SK-N-SH (cell line): ENCODE results near the gene OSBPL8. TPM values are rescaled to one million over a fixed set of nuclear protein-coding genes. Genes with fewer than 3 reads are reported as not detected.

Experiments
- CTCF ChIA-PET: fragments of 300-600, 350-600 bp; formaldehyde crosslinking; extraction: SDS; loops from one replicate; lab custom pipeline; 2021; lab: Yijun Ruan, JAX
- POLR2A ChIA-PET: fragments of 350-600 bp; sonication (Branson Sonifier 250); formaldehyde crosslinking; extraction: SDS; loops from one replicate; lab custom pipeline; 2020; ENCODE audit warnings: antibody characterized with exemption, inconsistent platforms; lab: Yijun Ruan, JAX
- DNase-seq: peaks from one replicate; pipeline ENCODE4 v3.0.0; 2012
- H2AFZ ChIP-seq: fragments of 200-600 bp; sonication (generic); 2 replicates; pipeline ENCODE4 v1.8.1; 2016; ENCODE audit warnings: antibody characterized with exemption, mild to moderate bottlenecking, low read depth
- H3F3A ChIP-seq: fragments of 200-600 bp; sonication (generic); replicated peaks from 2 replicates; pipeline ENCODE3; 2016; ENCODE audit warnings: antibody characterized with exemption, mild to moderate bottlenecking; ENCODE audit not compliant: insufficient read depth
- H3K27ac ChIP-seq, 2 experiments: fragments of 200-500 bp in 1 of 2; fragments of 200-600 bp in 1 of 2; sonication (Bioruptor generic) in 1 of 2; sonication (generic), shearing (Covaris generic) in 1 of 2; 2 replicates each; pipeline versions ENCODE4 v1.5.1 to v1.6.1; 2014 to 2016; ENCODE audit warnings: low read depth in 2 of 2, inconsistent platforms in 1 of 2, low read length in 1 of 2, mild to moderate bottlenecking in 1 of 2, mixed read lengths in 1 of 2
- H3K27me3 ChIP-seq: fragments of 200-600 bp; sonication (generic), shearing (Covaris generic); 2 replicates; pipeline ENCODE4 v1.6.1; 2016; ENCODE audit warnings: mixed run types; ENCODE audit not compliant: insufficient read depth
- H3K36me3 ChIP-seq, 2 experiments: fragments of 200-500 bp in 1 of 2; fragments of 200-600 bp in 1 of 2; sonication (Bioruptor generic) in 1 of 2; sonication (generic) in 1 of 2; replicated peaks in 1 of 2; 2 replicates each; pipeline versions ENCODE3 to v1.5.1; 2014 to 2016; ENCODE audit warnings: low read length in 1 of 2, mild to moderate bottlenecking in 1 of 2; ENCODE audit not compliant: insufficient read depth in 2 of 2, control insufficient read depth in 1 of 2
- H3K4me1 ChIP-seq, 2 experiments: fragments of 200-500 bp in 1 of 2; fragments of 200-600 bp in 1 of 2; sonication (Bioruptor generic) in 1 of 2; sonication (generic), shearing (Covaris generic) in 1 of 2; 2 replicates each; pipeline versions ENCODE4 v1.5.1 to v1.6.1; 2014 to 2016; ENCODE audit warnings: low read depth in 1 of 2, low read length in 1 of 2, mixed run types in 1 of 2; ENCODE audit not compliant: insufficient read depth in 2 of 2, control insufficient read depth in 1 of 2
- H3K4me2 ChIP-seq: fragments of 200-600 bp; sonication (generic), shearing (Covaris generic); 2 replicates; pipeline ENCODE4 v1.6.1; 2017; ENCODE audit warnings: mixed run types
- H3K4me3 ChIP-seq, 2 experiments: fragments of 200-500 bp in 1 of 2; fragments of 200-600 bp in 1 of 2; sonication (Bioruptor generic) in 1 of 2; sonication (generic), shearing (Covaris generic) in 1 of 2; 2 replicates each; pipeline versions ENCODE4 v1.5.1 to v1.8.1; 2014 to 2016; ENCODE audit warnings: low read depth in 2 of 2, inconsistent platforms in 1 of 2, low read length in 1 of 2, mild to moderate bottlenecking in 1 of 2, mixed read lengths in 1 of 2, moderate library complexity in 1 of 2
- H3K79me2 ChIP-seq: fragments of 200-600 bp; sonication (generic); 2 replicates; pipeline ENCODE4 v1.8.1; 2017; ENCODE audit warnings: mild to moderate bottlenecking; ENCODE audit not compliant: insufficient read depth
- H3K9ac ChIP-seq: fragments of 200-600 bp; sonication (generic); 2 replicates; pipeline ENCODE4 v1.6.1; 2017; ENCODE audit warnings: mixed run types
- H3K9me2 ChIP-seq: fragments of 200-600 bp; sonication (generic); 2 replicates; pipeline ENCODE4 v1.6.1; 2017; ENCODE audit warnings: mixed run types
- H3K9me3 ChIP-seq: fragments of 200-600 bp; sonication (generic); 2 replicates; pipeline ENCODE4 v1.6.1; 2017; ENCODE audit warnings: mixed run types, mild to moderate bottlenecking, moderate library complexity
- H4K20me1 ChIP-seq: fragments of 200-600 bp; sonication (generic); 2 replicates; pipeline ENCODE4 v1.6.1; 2017; ENCODE audit warnings: mild to moderate bottlenecking, mixed run types; ENCODE audit not compliant: insufficient read depth
- ELF1 ChIP-seq: IDR thresholded peaks from 2 replicates; pipeline ENCODE4 v1.4.0; 2012
- EP300 ChIP-seq, 2 experiments: IDR thresholded peaks; 2 replicates each; pipeline versions ENCODE4 v1.4.0 to v1.6.1; 2012; ENCODE audit warnings: borderline replicate concordance in 1 of 2, low read depth in 1 of 2, low read length in 1 of 2
- EZH2phosphoT487 ChIP-seq: fragments of 200-600 bp; sonication (generic); IDR thresholded peaks from 2 replicates; pipeline ENCODE4 v1.6.1; 2017; ENCODE audit warnings: low read depth, mixed run types, mild to moderate bottlenecking, antibody characterized with exemption, moderate library complexity, borderline replicate concordance
- FOSL2 ChIP-seq: IDR thresholded peaks from 2 replicates; pipeline ENCODE4 v1.4.0; 2012; ENCODE audit warnings: low read depth, mild to moderate bottlenecking, moderate library complexity, borderline replicate concordance
- GABPA ChIP-seq: IDR thresholded peaks from 2 replicates; pipeline ENCODE4 v1.4.0; 2012; ENCODE audit warnings: low read depth, mild to moderate bottlenecking
- MAX ChIP-seq: IDR thresholded peaks from 2 replicates; pipeline ENCODE4 v1.4.0; 2012; ENCODE audit warnings: low read depth
- MEF2A ChIP-seq: IDR thresholded peaks from 2 replicates; pipeline ENCODE4 v1.4.0; 2012; ENCODE audit warnings: low read depth, borderline replicate concordance
- MXI1 ChIP-seq: IDR thresholded peaks from 2 replicates; pipeline ENCODE4 v1.6.1; 2012; ENCODE audit warnings: mild to moderate bottlenecking, low read depth, low read length, improper control_type of control experiment
- PBX3 ChIP-seq: IDR thresholded peaks from 2 replicates; pipeline ENCODE4; 2012
- POLR2AphosphoS5 ChIP-seq: IDR thresholded peaks from 2 replicates; pipeline ENCODE4 v1.6.1; 2012; ENCODE audit warnings: low read depth, low read length
- REST ChIP-seq: IDR thresholded peaks from 2 replicates; pipeline ENCODE4 v1.6.1; 2012; ENCODE audit warnings: mild to moderate bottlenecking, low read depth, low read length, moderate library complexity
- RFX5 ChIP-seq: IDR thresholded peaks from 2 replicates; pipeline ENCODE4 v1.6.1; 2012; ENCODE audit warnings: mild to moderate bottlenecking, improper control_type of control experiment, low read length
- RXRA ChIP-seq: IDR thresholded peaks from 2 replicates; pipeline ENCODE4 v1.4.0; 2012; ENCODE audit warnings: low read depth, mild to moderate bottlenecking, borderline replicate concordance
- SIN3A ChIP-seq: IDR thresholded peaks from 2 replicates; pipeline ENCODE4 v1.6.1; 2012; ENCODE audit warnings: low read depth, mild to moderate bottlenecking, low read length, moderate library complexity, borderline replicate concordance
- SMC3 ChIP-seq: IDR thresholded peaks from 2 replicates; pipeline ENCODE4 v1.6.1; 2012; ENCODE audit warnings: low read depth, low read length, improper control_type of control experiment
- TAF1 ChIP-seq: IDR thresholded peaks from 2 replicates; pipeline ENCODE4 v1.6.1; 2012; ENCODE audit warnings: low read depth, mild to moderate bottlenecking, low read length, moderate library complexity, borderline replicate concordance
- TCF12 ChIP-seq: IDR thresholded peaks from 2 replicates; pipeline ENCODE4 v1.4.0; 2012
- USF1 ChIP-seq: IDR thresholded peaks from 2 replicates; pipeline ENCODE4 v1.4.0; 2012; ENCODE audit warnings: low read depth, borderline replicate concordance
- YY1 ChIP-seq: IDR thresholded peaks from 2 replicates; pipeline ENCODE4 v1.4.0; 2012; ENCODE audit warnings: low read depth, mild to moderate bottlenecking
- ZBTB33 ChIP-seq: IDR thresholded peaks from 2 replicates; pipeline ENCODE4 v1.4.0; 2012; ENCODE audit warnings: low read depth, borderline replicate concordance
- WGBS: methylation state at CpG from one replicate; pipeline ENCODE4 v1.1.6; 2017; ENCODE audit warnings: low lambda C conversion rate; 5-methylcytosine and 5-hydroxymethylcytosine counted together
- polyA plus RNA-seq, 3 experiments: library from polyadenylated mRNA; depleted of rRNA; stranded (reverse); fragments of >200 nt; gene quantifications; 2 replicates each; pipeline ENCODE4 v1.2.3, GENCODE V29; 2012

OSBPL8 gene
- polyA plus RNA-seq, 1 of the 3 experiments (the other 2 are of a cell fraction): 10.6 TPM

- H3K79me2 ChIP-seq: no peaks in the 10 kb centered on the region
- no peaks in the 10 kb centered on the region for H3K9me2 ChIP-seq
- ChIA-PET POLR2A (no interaction called here), CTCF (interaction anchor here (1.0 kb wide), 1 partner anchor 118 kb away, joined by 3 read pairs; no protein-coding TSS in a partner anchor)
- H3K4me1 ChIP-seq: no peaks in the 10 kb centered on the region; a peak in 2 of 4 replicates
- no peaks in the 10 kb centered on the region for H3K9me3 ChIP-seq
- H2AFZ ChIP-seq: no peak overlapping the region
- no peak for TF ChIP-seq USF1
- peak; percentile 23; the same call in 1 of the 2 replicates for TF ChIP-seq FOSL2
- TF ChIP-seq PBX3: 0 out of 2 replicates have a peak, but pooled peaks have one; percentile 7
- no peak for TF ChIP-seq SIN3A
- peak; percentile 35; the same call in 1 of the 2 replicates for TF ChIP-seq TCF12
- H3K27me3 ChIP-seq: no peaks in the 10 kb centered on the region
- no peaks in the 10 kb centered on the region for H4K20me1 ChIP-seq
- H3K4me3 ChIP-seq: no peak overlapping the region
- DNase-seq: no peak
- H3K9ac ChIP-seq: no peak overlapping the region
- peak overlapping the region; percentile 6; the same call in 1 of the 2 replicates for H3K4me2 ChIP-seq
- 50% methylated on average over 3 of the region's 3 CpGs for WGBS
- H3K36me3 ChIP-seq: peaks cover 0 to 4% of the 10 kb centered on the region in 2 experiments
- H3F3A ChIP-seq: peaks cover 10% of the 10 kb centered on the region
- peak overlapping the region in 1 of 2 experiments; percentile 3; a peak in 1 of 4 replicates for H3K27ac ChIP-seq
Observed at GRCh38 chr12:76337583-76337982, 222.0 kb downstream of the OSBPL8 start.

- H3K36me3 ChIP-seq: peaks cover 0 to 4% of the 10 kb centered on the region in 2 experiments
- POLR2A ChIA-PET: no interaction called here
- no peak overlapping the region for H3K4me3 ChIP-seq
- WGBS: 40% methylated on average over 1 of the region's 1 CpG
- DNase-seq: no peak
- H3K4me1 ChIP-seq: no peaks in the 10 kb centered on the region; a peak in 1 of 4 replicates
- H3F3A ChIP-seq: peaks cover 29% of the 10 kb centered on the region
- no peak overlapping the region for H2AFZ ChIP-seq
- no peaks in the 10 kb centered on the region for H3K9me2 ChIP-seq
- CTCF ChIA-PET: interaction anchor here (0.6 to 1.0 kb wide), 2 partner anchors 15 to 21 kb away, joined by 3 read pairs; no protein-coding TSS in a partner anchor
- H3K4me2 ChIP-seq: no peak overlapping the region
- H3K9me3 ChIP-seq: no peaks in the 10 kb centered on the region; the same call in 1 of the 2 replicates
- H3K9ac ChIP-seq: no peak overlapping the region
- H3K27ac ChIP-seq: no peak overlapping the region
- no peaks in the 10 kb centered on the region for H3K79me2 ChIP-seq
- H4K20me1 ChIP-seq: no peaks in the 10 kb centered on the region
- H3K27me3 ChIP-seq: no peaks in the 10 kb centered on the region
- TF ChIP-seq TAF1: no peak
- TF ChIP-seq ZBTB33: no peak
- TF ChIP-seq SMC3: no peak
- no peak for TF ChIP-seq ELF1
- no peak for TF ChIP-seq GABPA
- no peak for TF ChIP-seq EZH2phosphoT487
- TF ChIP-seq REST: no peak
- no peak for TF ChIP-seq RXRA
- no peak for TF ChIP-seq MEF2A
- TF ChIP-seq MXI1: no peak
- no peak for TF ChIP-seq POLR2AphosphoS5
- no peak for TF ChIP-seq MAX
- TF ChIP-seq YY1: no peak
- no peak for TF ChIP-seq RFX5
- no peak for TF ChIP-seq EP300 (IDR thresholded peaks at IDR 0.05; ENCODE audit: borderline replicate concordance in 1 of 2, low read depth in 1 of 2, low read length in 1 of 2)
Observed at GRCh38 chr12:76332606-76333005, 227.0 kb downstream of the OSBPL8 start.
